SU-DHL-6 (cell line): Measurements from ENCODE around the gene TMCC1.

ENCODE experiments used
- H2AFZ ChIP-seq: fragments of 200-600 bp; sonication (generic); 2 replicates; pipeline ENCODE4 v1.6.1; 2014; ENCODE audit warnings: low read depth, mild to moderate bottlenecking, moderate library complexity, mixed read lengths, antibody characterized with exemption, low read length; ENCODE audit not compliant: severe bottlenecking
- H3F3A ChIP-seq: fragments of 200-600 bp; shearing (Covaris generic); 2 replicates; pipeline ENCODE4 v1.6.0; 2016; ENCODE audit warnings: antibody characterized with exemption, mild to moderate bottlenecking; ENCODE audit not compliant: insufficient read depth
- H3K27ac ChIP-seq: fragments of 200-600 bp; sonication (generic); 2 replicates; pipeline ENCODE4 v1.5.1; 2016; ENCODE audit warnings: low read depth, mild to moderate bottlenecking, low read length, moderate library complexity, mixed read lengths
- H3K27me3 ChIP-seq: fragments of 200-600 bp; sonication (generic), shearing (Covaris generic); 2 replicates; pipeline ENCODE4 v1.6.0; 2014; ENCODE audit warnings: mild to moderate bottlenecking, low read length
- H3K36me3 ChIP-seq: fragments of 200-600 bp; sonication (generic); 2 replicates; pipeline ENCODE4 v1.6.1; 2014; ENCODE audit warnings: mild to moderate bottlenecking, low read length, mixed read lengths
- H3K4me2 ChIP-seq: fragments of 300-600, 200-600 bp; shearing (Covaris generic), sonication (generic); 2 replicates; pipeline ENCODE4 v1.6.0; 2014; ENCODE audit warnings: low read length, low read depth, mild to moderate bottlenecking; ENCODE audit not compliant: poor library complexity, severe bottlenecking
- H3K4me3 ChIP-seq: fragments of 200-600 bp; sonication (generic); 2 replicates; pipeline ENCODE4 v1.5.1; 2014; ENCODE audit warnings: antibody characterized with exemption, low read length, mild to moderate bottlenecking, mixed read lengths; ENCODE audit not compliant: insufficient read depth, poor library complexity, severe bottlenecking
- H3K79me2 ChIP-seq: fragments of 200-600 bp; sonication (generic); 2 replicates; pipeline ENCODE4 v1.6.1; 2014; ENCODE audit warnings: mild to moderate bottlenecking, low read length, moderate library complexity; ENCODE audit not compliant: insufficient read depth
- H3K9ac ChIP-seq: fragments of 200-600 bp; sonication (generic); 2 replicates; pipeline ENCODE4 v1.7.0; 2014; ENCODE audit warnings: mild to moderate bottlenecking, low read length
- H3K9me2 ChIP-seq: fragments of 200-600 bp; sonication (generic); replicated peaks from 2 replicates; pipeline ENCODE4 v1.6.1; 2014; ENCODE audit warnings: low read length; ENCODE audit not compliant: insufficient read depth
- H3K9me3 ChIP-seq: fragments of 200-600 bp; sonication (generic); 2 replicates; pipeline ENCODE4 v1.6.1; 2014; ENCODE audit warnings: low read length, mixed read lengths; ENCODE audit not compliant: insufficient read depth
- H4K20me1 ChIP-seq: fragments of 200-600 bp; sonication (generic); 2 replicates; pipeline ENCODE4 v1.6.1; 2014; ENCODE audit warnings: low read depth, mild to moderate bottlenecking, antibody characterized with exemption, low read length, moderate library complexity, mixed read lengths
- EZH2phosphoT487 ChIP-seq: fragments of 200-600 bp; sonication (generic), shearing (Covaris generic); conservative IDR thresholded peaks from 2 replicates; pipeline ENCODE4 v1.6.1; 2018; ENCODE audit warnings: mild to moderate bottlenecking, antibody characterized with exemption, low read length, moderate library complexity, mixed read lengths
- TF ChIP-seq, protein P1 (sequence below): fragments of 200-600 bp; sonication (generic); IDR thresholded peaks from one replicate; pipeline ENCODE4 v1.5.1; 2017; ENCODE audit warnings: antibody characterized with exemption, mild to moderate bottlenecking, low read length, moderate library complexity; ENCODE audit not compliant: insufficient read depth, poor library complexity, severe bottlenecking

Gene TMCC1

DNA sequence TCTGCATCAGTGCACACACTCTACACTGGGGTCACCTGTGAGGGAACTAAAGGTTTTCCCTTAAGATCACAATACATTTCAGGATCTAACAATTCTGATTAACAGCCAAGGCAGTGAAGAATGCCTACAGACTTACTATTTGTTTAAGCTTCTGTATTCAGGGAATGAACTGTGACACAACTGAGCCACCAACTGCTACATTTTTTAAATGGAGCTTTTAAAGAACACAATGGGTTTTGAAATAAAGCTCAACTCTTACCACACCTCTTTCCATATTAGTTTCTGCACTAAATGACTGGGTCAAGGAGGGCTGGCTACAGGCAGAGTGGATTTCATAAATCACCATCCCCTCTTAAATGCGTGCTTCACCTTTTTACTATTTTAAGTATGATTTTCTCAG, 100.2 kb downstream of the TMCC1 start:
- no peaks in the 10 kb centered on the region for H3K9me3 ChIP-seq
- no peaks in the 10 kb centered on the region for H3K9me2 ChIP-seq
- H3K27me3 ChIP-seq = no peaks in the 10 kb centered on the region
- H3K4me2 ChIP-seq = no peak overlapping the region
- no peaks in the 10 kb centered on the region for H4K20me1 ChIP-seq
- no peak overlapping the region for H3K9ac ChIP-seq
- H3K27ac ChIP-seq = no peak overlapping the region
- H3F3A ChIP-seq = no peaks in the 10 kb centered on the region
- TF ChIP-seq, protein P1, sequence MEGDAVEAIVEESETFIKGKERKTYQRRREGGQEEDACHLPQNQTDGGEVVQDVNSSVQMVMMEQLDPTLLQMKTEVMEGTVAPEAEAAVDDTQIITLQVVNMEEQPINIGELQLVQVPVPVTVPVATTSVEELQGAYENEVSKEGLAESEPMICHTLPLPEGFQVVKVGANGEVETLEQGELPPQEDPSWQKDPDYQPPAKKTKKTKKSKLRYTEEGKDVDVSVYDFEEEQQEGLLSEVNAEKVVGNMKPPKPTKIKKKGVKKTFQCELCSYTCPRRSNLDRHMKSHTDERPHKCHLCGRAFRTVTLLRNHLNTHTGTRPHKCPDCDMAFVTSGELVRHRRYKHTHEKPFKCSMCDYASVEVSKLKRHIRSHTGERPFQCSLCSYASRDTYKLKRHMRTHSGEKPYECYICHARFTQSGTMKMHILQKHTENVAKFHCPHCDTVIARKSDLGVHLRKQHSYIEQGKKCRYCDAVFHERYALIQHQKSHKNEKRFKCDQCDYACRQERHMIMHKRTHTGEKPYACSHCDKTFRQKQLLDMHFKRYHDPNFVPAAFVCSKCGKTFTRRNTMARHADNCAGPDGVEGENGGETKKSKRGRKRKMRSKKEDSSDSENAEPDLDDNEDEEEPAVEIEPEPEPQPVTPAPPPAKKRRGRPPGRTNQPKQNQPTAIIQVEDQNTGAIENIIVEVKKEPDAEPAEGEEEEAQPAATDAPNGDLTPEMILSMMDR = no peak
- TF ChIP-seq EZH2phosphoT487 = no peak
- no peaks in the 10 kb centered on the region for H3K79me2 ChIP-seq
- no peak overlapping the region for H2AFZ ChIP-seq
- no peak overlapping the region for H3K4me3 ChIP-seq
- H3K36me3 ChIP-seq = no peaks in the 10 kb centered on the region

DNA sequence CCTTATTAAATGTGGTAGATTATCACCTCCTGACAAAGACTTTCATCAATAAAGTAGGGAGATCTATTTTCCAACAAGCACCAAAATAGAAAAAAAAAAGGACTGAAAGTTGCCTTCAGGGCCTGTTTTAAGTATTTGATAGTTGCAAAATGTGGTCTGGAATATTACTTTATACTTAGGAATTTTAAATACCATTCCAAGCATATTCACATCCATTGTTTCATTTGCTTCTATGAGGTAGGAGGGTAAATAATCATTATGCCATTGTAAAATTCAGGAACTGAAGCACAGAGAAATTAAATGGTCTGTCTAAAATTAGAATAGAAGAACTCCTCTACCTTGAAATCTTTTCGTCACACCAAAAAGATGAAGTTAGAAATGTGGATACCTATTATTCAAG, 110.0 kb downstream of the TMCC1 start:
- no peaks in the 10 kb centered on the region for H3K27me3 ChIP-seq
- no peak overlapping the region for H2AFZ ChIP-seq
- H3K4me2 ChIP-seq = no peak overlapping the region
- no peaks in the 10 kb centered on the region for H4K20me1 ChIP-seq
- H3K9ac ChIP-seq = no peak overlapping the region
- no peak overlapping the region for H3K4me3 ChIP-seq
- no peaks in the 10 kb centered on the region for H3K9me2 ChIP-seq
- no peaks in the 10 kb centered on the region for H3F3A ChIP-seq
- no peaks in the 10 kb centered on the region; the same call in 1 of the 2 replicates for H3K79me2 ChIP-seq
- H3K27ac ChIP-seq = no peak overlapping the region
- TF ChIP-seq EZH2phosphoT487 = no peak
- TF ChIP-seq, protein P1 = no peak
- no peaks in the 10 kb centered on the region for H3K36me3 ChIP-seq
- no peaks in the 10 kb centered on the region for H3K9me3 ChIP-seq

GRCh38 chr3:129778871-129779270, 114.6 kb downstream of the TMCC1 start:
- H3K4me2 ChIP-seq = no peak overlapping the region
- no peak overlapping the region for H2AFZ ChIP-seq
- no peaks in the 10 kb centered on the region; the same call in 1 of the 2 replicates for H3K79me2 ChIP-seq
- no peaks in the 10 kb centered on the region for H3K36me3 ChIP-seq
- no peak overlapping the region for H3K27ac ChIP-seq
- H3K9ac ChIP-seq = no peak overlapping the region
- H3K9me3 ChIP-seq = no peaks in the 10 kb centered on the region
- no peaks in the 10 kb centered on the region for H3K9me2 ChIP-seq
- H3K4me3 ChIP-seq = no peak overlapping the region
- H3K27me3 ChIP-seq = no peaks in the 10 kb centered on the region
- H4K20me1 ChIP-seq = no peaks in the 10 kb centered on the region
- no peaks in the 10 kb centered on the region for H3F3A ChIP-seq
- TF ChIP-seq EZH2phosphoT487 = no peak
- TF ChIP-seq, protein P1 = no peak
